Measurements from ENCODE around the gene AFAP1. TPM values are rescaled to one million over a fixed set of nuclear protein-coding genes. Genes with fewer than 3 reads are reported as not detected.
"Not testable (repeated sequence)": the region's sequence is repeated elsewhere in the genome, so short reads cannot be mapped to it uniquely, and the experiment has no call there.

AFAP1 gene
- polyA plus RNA-seq, 3 donors = not detected

GRCh38 chr4:7944599-7945220 lies 5.0 kb upstream of the AFAP1 start:
- H3K4me1 Mint-ChIP-seq = peaks cover 4% of the 10 kb centered on the region
- DNase-seq = no peak
- Histone ChIP-seq H3K27ac (ENCODE audit: low read depth in 1 of 2, low read length in 2 of 2) (no peak overlapping the region), H3K79me2 (ENCODE audit: insufficient read depth, low read length) (no peaks in the 10 kb centered on the region), H4K20me1 (ENCODE audit: insufficient read depth, low read length) (no peaks in the 10 kb centered on the region), H3K27me3 (ENCODE audit: control insufficient read depth in 2 of 2, insufficient read depth in 2 of 2, low read length in 2 of 2) (peaks cover 2 to 22% of the 10 kb centered on the region in 2 donors), H3K9ac (ENCODE audit: insufficient read depth, low read length, poor library complexity, severe bottlenecking) (no peak overlapping the region), H3K9me3 (replicated peaks in 1 of 2; ENCODE audit: control insufficient read depth in 1 of 2, insufficient read depth in 1 of 2, low read length in 2 of 2) (peaks cover 0 to 7% of the 10 kb centered on the region in 2 donors), H3K4me1 (ENCODE audit: control insufficient read depth in 1 of 2, insufficient read depth in 2 of 2, low read length in 2 of 2) (peaks cover 0 to 4% of the 10 kb centered on the region in 2 donors), H2AFZ (ENCODE audit: insufficient read depth, low read depth, low read length, poor library complexity, severe bottlenecking) (no peak overlapping the region), H3K36me3 (replicated peaks in 1 of 2; ENCODE audit: control insufficient read depth in 1 of 2, insufficient read depth in 2 of 2, low read length in 2 of 2) (no peaks in the 10 kb centered on the region), H3K4me3 (replicated peaks in 1 of 3; ENCODE audit: low read depth in 2 of 3, low read length in 3 of 3) (no peak overlapping the region), H3K4me2 (replicated peaks; ENCODE audit: extremely low read depth, low read length, poor library complexity, severe bottlenecking) (no peak overlapping the region)
- TF ChIP-seq CTCF (IDR thresholded peaks at IDR 0.05) = no peak
- no peak overlapping the region for H3K27ac Mint-ChIP-seq
- H3K9me3 Mint-ChIP-seq = peaks cover 0 to 7% (median 7%) of the 10 kb centered on the region in 7 donors
- WGBS (ENCODE audit: insufficient coverage) = no CpG with 5 or more reads among the region's 5 CpGs
- no peak overlapping the region for H3K4me3 Mint-ChIP-seq
- no peaks in the 10 kb centered on the region for H3K36me3 Mint-ChIP-seq
- peaks cover 31 to 37% (median 32%) of the 10 kb centered on the region in 3 donors for H3K27me3 Mint-ChIP-seq (ENCODE audit: low read depth in 3 of 3)
- intact Hi-C loops (cut with micrococcal nuclease) = no loop called here

- WGBS (ENCODE audit: insufficient coverage) = no CpG with 5 or more reads among the region's 4 CpGs
- H3K9me3 ChIP-seq (replicated peaks in 1 of 2; ENCODE audit: control insufficient read depth in 1 of 2, insufficient read depth in 1 of 2, low read length in 2 of 2); H3K9me3 Mint-ChIP-seq; H3K36me3 ChIP-seq (replicated peaks in 1 of 2; ENCODE audit: control insufficient read depth in 1 of 2, insufficient read depth in 2 of 2, low read length in 2 of 2); H3K4me3 Mint-ChIP-seq; intact Hi-C loops (cut with micrococcal nuclease); H3K4me1 Mint-ChIP-seq; H3K27ac ChIP-seq (ENCODE audit: low read depth in 1 of 2, low read length in 2 of 2); H3K27ac Mint-ChIP-seq; H3K4me3 ChIP-seq (replicated peaks in 1 of 3; ENCODE audit: low read depth in 2 of 3, low read length in 3 of 3); H3K4me1 ChIP-seq (ENCODE audit: control insufficient read depth in 1 of 2, insufficient read depth in 2 of 2, low read length in 2 of 2); H3K4me2 ChIP-seq (replicated peaks; ENCODE audit: extremely low read depth, low read length, poor library complexity, severe bottlenecking); H2AFZ ChIP-seq (ENCODE audit: insufficient read depth, low read depth, low read length, poor library complexity, severe bottlenecking); H3K79me2 ChIP-seq (ENCODE audit: insufficient read depth, low read length); H3K36me3 Mint-ChIP-seq; DNase-seq; H3K9ac ChIP-seq (ENCODE audit: insufficient read depth, low read length, poor library complexity, severe bottlenecking); H4K20me1 ChIP-seq (ENCODE audit: insufficient read depth, low read length): not testable (repeated sequence)
- H3K27me3 Mint-ChIP-seq (ENCODE audit: low read depth in 3 of 3) = peaks cover 31 to 38% (median 31%) of the 10 kb centered on the region in 3 donors
- H3K27me3 ChIP-seq (ENCODE audit: control insufficient read depth in 2 of 2, insufficient read depth in 2 of 2, low read length in 2 of 2) = peaks cover 7 to 25% of the 10 kb centered on the region in 2 donors
Measured at GRCh38 chr4:7943688-7944087, 4.0 kb upstream of the AFAP1 start.
